HepG2 (cell line): ENCODE measurements around the gene RAPGEF5. TPM values are rescaled to one million over a fixed set of nuclear protein-coding genes. Genes with fewer than 3 reads are reported as not detected.

Source experiments
- ATAC-seq: fragments of 200-7000 bp; cut with Tn5 transposase; 3 replicates; pipeline ENCODE4 v1.9.1; 2020; ENCODE audit warnings: mild to moderate bottlenecking, moderate library complexity
- BruUV-seq: library from RNA; stranded (reverse); fragments of 400-500 nt; replicated peaks from 2 replicates; lab custom pipeline; 2021; lab: Mats Ljungman, UMichigan
- CTCF ChIA-PET: fragments of 300-600 bp; formaldehyde crosslinking; extraction: SDS; loops from one replicate; lab custom pipeline; 2021; ENCODE audit warnings: low total read pairs, inconsistent platforms, low intra/inter-chr PET ratio; lab: Yijun Ruan, JAX
- POLR2A ChIA-PET: fragments of 350-600 bp; sonication (Branson Sonifier 250); formaldehyde crosslinking; loops from one replicate; lab custom pipeline; 2020; ENCODE audit warnings: antibody characterized with exemption, inconsistent platforms; lab: Yijun Ruan, JAX
- DNase-seq: peaks from one replicate; pipeline ENCODE4 v3.0.0-alpha.2; 2015; ENCODE audit warnings: low spot score
- FAIRE-seq: peaks from 3 replicates; lab custom pipeline; 2011; peaks lifted over from hg19 to GRCh38; lab: Jason Lieb, UNC
- H2AFZ ChIP-seq: one replicate; pipeline ENCODE4 v1.6.1; 2011; ENCODE audit warnings: low read length, inconsistent platforms
- H3K27ac ChIP-seq: fragments of 300-600 bp; 3 replicates; pipeline ENCODE4 v1.8.0; 2011; ENCODE audit warnings: mixed run types, mild to moderate bottlenecking, mixed read lengths, low read length, inconsistent platforms; ENCODE audit not compliant: insufficient read depth; ENCODE audit errors: extremely low read length
- H3K27me3 ChIP-seq, 2 experiments: fragments of 200-600 bp in 1 of 2; 2 replicates in 1 of 2; 3 replicates in 1 of 2; pipeline versions ENCODE4 v1.6.0 to v1.8.0; 2011; ENCODE audit warnings: low read length in 2 of 2, mild to moderate bottlenecking in 2 of 2, moderate library complexity in 2 of 2, inconsistent platforms in 1 of 2; ENCODE audit not compliant: insufficient read depth in 2 of 2, control insufficient read depth in 1 of 2
- H3K36me3 ChIP-seq, 2 experiments: fragments of 200-600 bp in 1 of 2; replicated peaks in 1 of 2; 2 replicates in 1 of 2; 3 replicates in 1 of 2; pipeline versions ENCODE4 v1.5.1 to v1.8.0; 2011; ENCODE audit warnings: low read length in 2 of 2, inconsistent platforms in 1 of 2; ENCODE audit not compliant: insufficient read depth in 2 of 2, control insufficient read depth in 1 of 2
- H3K4me1 ChIP-seq: 2 replicates; pipeline ENCODE4 v1.5.1; 2012; ENCODE audit warnings: low read length, inconsistent platforms; ENCODE audit not compliant: insufficient read depth
- H3K4me2 ChIP-seq: 2 replicates; pipeline ENCODE4 v1.6.0; 2011; ENCODE audit warnings: low read depth, low read length, inconsistent platforms
- H3K4me3 ChIP-seq, 3 experiments: fragments of 200-600 bp in 1 of 3; sonication (generic), shearing (Covaris generic) in 1 of 3; replicated peaks in 1 of 3; 2 replicates each; pipeline ENCODE4 v1.5.1; 2011 to 2016; ENCODE audit warnings: low read length in 3 of 3, inconsistent platforms in 2 of 3, low read depth in 2 of 3, mild to moderate bottlenecking in 2 of 3, control low read depth in 1 of 3, mixed read lengths in 1 of 3; ENCODE audit not compliant: insufficient read depth in 1 of 3
- H3K79me2 ChIP-seq: one replicate; pipeline ENCODE4 v1.6.1; 2011; ENCODE audit warnings: low read length, inconsistent platforms; ENCODE audit not compliant: insufficient read depth
- H3K9ac ChIP-seq: 2 replicates; pipeline ENCODE4 v1.6.0; 2011; ENCODE audit warnings: mild to moderate bottlenecking, low read depth, low read length, inconsistent platforms; ENCODE audit not compliant: insufficient read depth
- H3K9me3 ChIP-seq: 2 replicates; pipeline ENCODE4 v1.5.1; 2012; ENCODE audit warnings: mild to moderate bottlenecking, low read length
- H4K20me1 ChIP-seq: 2 replicates; pipeline ENCODE4 v1.6.0; 2011; ENCODE audit warnings: inconsistent platforms, mild to moderate bottlenecking, low read length, moderate library complexity; ENCODE audit not compliant: insufficient read depth
- ARNT2 ChIP-seq: sonication (generic); formaldehyde crosslinking; IDR thresholded peaks from 2 replicates; pipeline ENCODE4 v1.8.0; 2022; ENCODE audit warnings: mild to moderate bottlenecking, low read depth, missing genetic modification reagents, moderate library complexity
- ASH2L ChIP-seq: fragments of 300-600, 200-600 bp; sonication (generic); IDR thresholded peaks from 2 replicates; pipeline ENCODE4 v1.7.0; 2017; ENCODE audit warnings: low read depth, mild to moderate bottlenecking, moderate library complexity, mixed read lengths, low read length; ENCODE audit not compliant: insufficient read length
- BCL3 ChIP-seq: sonication (generic); formaldehyde crosslinking; IDR thresholded peaks from 2 replicates; pipeline ENCODE4 v1.5.1; 2020; ENCODE audit warnings: mild to moderate bottlenecking, missing genetic modification reagents, moderate library complexity
- CSRNP1 ChIP-seq: sonication (generic); formaldehyde crosslinking; IDR thresholded peaks from 2 replicates; pipeline ENCODE4 v1.8.1; 2023; ENCODE audit warnings: mild to moderate bottlenecking, missing genetic modification reagents
- HIC2 ChIP-seq: sonication (generic); formaldehyde crosslinking; IDR thresholded peaks from 2 replicates; pipeline ENCODE4 v1.9.0; 2022; ENCODE audit warnings: low read depth, missing genetic modification reagents
- KAT8 ChIP-seq: IDR thresholded peaks from 2 replicates; pipeline ENCODE4 v1.6.1; 2016; ENCODE audit warnings: missing genetic modification reagents, missing compliant biosample characterization
- NCOA5 ChIP-seq: sonication (generic); formaldehyde crosslinking; IDR thresholded peaks from 2 replicates; pipeline ENCODE4 v1.4.0; 2020; ENCODE audit warnings: missing genetic modification reagents
- NRL ChIP-seq: sonication (generic); formaldehyde crosslinking; IDR thresholded peaks from 2 replicates; pipeline ENCODE4 v1.5.0; 2020; ENCODE audit warnings: missing genetic modification reagents, mild to moderate bottlenecking, moderate library complexity, borderline replicate concordance
- SALL2 ChIP-seq: sonication (generic); formaldehyde crosslinking; IDR thresholded peaks from 2 replicates; pipeline ENCODE4 v1.8.1; 2023; ENCODE audit warnings: mild to moderate bottlenecking, missing genetic modification reagents, inconsistent platforms
- SP2 ChIP-seq: sonication (generic); formaldehyde crosslinking; IDR thresholded peaks from 2 replicates; pipeline ENCODE4 v1.5.1; 2020; ENCODE audit warnings: mild to moderate bottlenecking, missing genetic modification reagents
- SUZ12 ChIP-seq: fragments of 150-350 bp; IDR thresholded peaks from 2 replicates; pipeline ENCODE4 v1.6.1; 2014; ENCODE audit warnings: low read depth, low read length
- ZNF124 ChIP-seq: sonication (generic); formaldehyde crosslinking; IDR thresholded peaks from 2 replicates; pipeline ENCODE4 v1.4.0; 2020; ENCODE audit warnings: missing genetic modification reagents
- ZNF282 ChIP-seq: fragments of 450-650 bp; IDR thresholded peaks from 2 replicates; pipeline ENCODE4 v1.6.1; 2018; ENCODE audit not compliant: partially characterized antibody
- ZNF720 ChIP-seq: sonication (generic); formaldehyde crosslinking; IDR thresholded peaks from 2 replicates; pipeline ENCODE4 v1.4.0; 2020; ENCODE audit warnings: missing genetic modification reagents
- WGBS: methylation state at CpG from one replicate; pipeline ENCODE4 v1.1.6; 2017; ENCODE audit warnings: low lambda C conversion rate; 5-methylcytosine and 5-hydroxymethylcytosine counted together
- in situ Hi-C: cut with HindIII; loops from 2 replicates; pipeline ENCODE4 v1.10.0; 2017; ENCODE audit warnings: low pct_unique_long_range_greater_than_20kb; ENCODE audit not compliant: extremely low pct_ligation_motif_present
- intact Hi-C: fragments of 100-400 bp; cut with micrococcal nuclease; formaldehyde crosslinking; loops from one replicate; pipeline ENCODE4 v1.10.0; 2022; ENCODE audit not compliant: unreplicated experiment
- polyA plus RNA-seq, 8 experiments: library from polyadenylated mRNA; depleted of rRNA in 3 of 8; stranded (reverse) in 7 of 8; unstranded in 1 of 8; fragments of >200 nt; fragmentation: Illumina TruSeq in 4 of 8; extraction: Trizol in 4 of 8; gene quantifications; 2 replicates each; pipeline versions ENCODE4 v1.2.1 to v1.2.3, GENCODE V29; 2011 to 2016; ENCODE audit warnings: low read depth in 4 of 8, missing spikeins in 1 of 8, mixed read lengths in 1 of 8; ENCODE audit not compliant: insufficient read depth in 1 of 8
- total RNA-seq, 5 experiments: library from RNA; depleted of rRNA; stranded (reverse); fragments of >200 nt; fragmentation: Illumina TruSeq; extraction: Trizol; gene quantifications; 2 replicates each; pipeline ENCODE4 v1.2.3, GENCODE V29; 2016; ENCODE audit warnings: low read depth in 1 of 5
- TF ChIP-seq, protein P1 (sequence below): sonication (generic); formaldehyde crosslinking; IDR thresholded peaks from 2 replicates; pipeline ENCODE4 v1.4.0; 2020; ENCODE audit warnings: mild to moderate bottlenecking, missing genetic modification reagents

The RAPGEF5 gene
- total and polyA plus RNA-seq, 2 of the 13 experiments (the other 11 are each of a cell fraction or from before 2014, with no cell fraction given), result 17.1 to 23.4 TPM

- Histone ChIP-seq H3K36me3 (no peaks in the 10 kb centered on the region), H3K4me3 (no peak overlapping the region), H3K4me1 (peaks cover 55% of the 10 kb centered on the region), H4K20me1 (no peaks in the 10 kb centered on the region), H3K4me2 (no peak overlapping the region), H2AFZ (no peak overlapping the region), H3K9me3 (no peaks in the 10 kb centered on the region), H3K27me3 (no peaks in the 10 kb centered on the region), H3K79me2 (no peaks in the 10 kb centered on the region), H3K9ac (no peak overlapping the region), H3K27ac (no peak overlapping the region)
- ChIA-PET CTCF (no interaction called here), POLR2A (no interaction called here)
- 77% methylated on average over 5 of the region's 6 CpGs for WGBS
- in situ Hi-C loops, result no loop called here
- intact Hi-C loops, result no loop called here
- BruUV-seq, result no TSS peak
- no peak for FAIRE-seq
- no peak for DNase-seq
- ATAC-seq, result no peak
- TF ChIP-seq CSRNP1 (CRISPR knock-in tag) (no peak), NRL (no peak), ASH2L (no peak), SUZ12 (no peak), ZNF124 (CRISPR knock-in tag) (no peak), SALL2 (no peak), ZNF282 (no peak), SP2 (CRISPR knock-in tag) (no peak), ZNF720 (no peak), BCL3 (CRISPR knock-in tag) (no peak), NCOA5 (CRISPR knock-in tag) (no peak), KAT8 (CRISPR knock-in tag) (no peak), ARNT2 (CRISPR knock-in tag) (no peak), HIC2 (CRISPR knock-in tag) (no peak)
- TF ChIP-seq, protein P1, sequence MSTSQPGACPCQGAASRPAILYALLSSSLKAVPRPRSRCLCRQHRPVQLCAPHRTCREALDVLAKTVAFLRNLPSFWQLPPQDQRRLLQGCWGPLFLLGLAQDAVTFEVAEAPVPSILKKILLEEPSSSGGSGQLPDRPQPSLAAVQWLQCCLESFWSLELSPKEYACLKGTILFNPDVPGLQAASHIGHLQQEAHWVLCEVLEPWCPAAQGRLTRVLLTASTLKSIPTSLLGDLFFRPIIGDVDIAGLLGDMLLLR, result no peak
- TF ChIP-seq, all 625 proteins: peak for 0
Measured at GRCh38 chr7:22372863-22373262, 15.9 kb upstream of the RAPGEF5 start.
